Astrocyte (in vitro differentiated cells and primary cell): ENCODE measurements around the gene CMTR1. TPM values are rescaled to one million over a fixed set of nuclear protein-coding genes. Genes with fewer than 3 reads are reported as not detected.

Experiments
- DNase-seq: peaks from one replicate; pipeline ENCODE4 v3.0.0-alpha.2; 2010; ENCODE audit warnings: low read depth
- FAIRE-seq: peaks from 2 replicates; lab custom pipeline; 2011; peaks lifted over from hg19 to GRCh38; lab: Jason Lieb, UNC
- H2AFZ ChIP-seq: 2 replicates; pipeline ENCODE4 v1.6.0; 2012; ENCODE audit warnings: low read depth, low read length, inconsistent platforms
- H3K27ac ChIP-seq: 2 replicates; pipeline ENCODE4 v1.5.1; 2011; ENCODE audit warnings: low read depth, low read length, inconsistent platforms
- H3K27me3 ChIP-seq: 2 replicates; pipeline ENCODE4 v1.6.0; 2011; ENCODE audit warnings: low read length, inconsistent platforms; ENCODE audit not compliant: insufficient read depth
- H3K36me3 ChIP-seq: 2 replicates; pipeline ENCODE4 v1.5.1; 2011; ENCODE audit warnings: low read length, inconsistent platforms; ENCODE audit not compliant: insufficient read depth
- H3K4me1 ChIP-seq: 2 replicates; pipeline ENCODE4 v1.5.1; 2011; ENCODE audit warnings: low read length, inconsistent platforms; ENCODE audit not compliant: insufficient read depth
- H3K4me2 ChIP-seq: 2 replicates; pipeline ENCODE4 v1.6.0; 2012; ENCODE audit warnings: low read length, inconsistent platforms
- H3K4me3 ChIP-seq: 2 replicates; pipeline ENCODE4 v1.5.1; 2011; ENCODE audit warnings: low read depth, mild to moderate bottlenecking, low read length, inconsistent platforms; ENCODE audit not compliant: insufficient read depth
- H3K79me2 ChIP-seq: 2 replicates; pipeline ENCODE4 v1.6.0; 2012; ENCODE audit warnings: mild to moderate bottlenecking, low read length, inconsistent platforms; ENCODE audit not compliant: insufficient read depth
- H3K9ac ChIP-seq: 2 replicates; pipeline ENCODE4 v1.6.0; 2012; ENCODE audit warnings: mild to moderate bottlenecking, low read length, inconsistent platforms
- H3K9me3 ChIP-seq: 2 replicates; pipeline ENCODE4 v1.5.1; 2012; ENCODE audit warnings: low read depth, mild to moderate bottlenecking, low read length, inconsistent platforms; ENCODE audit not compliant: insufficient read depth
- H4K20me1 ChIP-seq: 2 replicates; pipeline ENCODE4 v1.6.0; 2012; ENCODE audit warnings: low read length, inconsistent platforms; ENCODE audit not compliant: insufficient read depth
- H3K27ac Mint-ChIP-seq: one replicate; pipeline ENCODE4 v1.8.0; 2021; ENCODE audit warnings: mild to moderate bottlenecking, mixed read lengths; ENCODE audit not compliant: unreplicated experiment
- H3K27me3 Mint-ChIP-seq: one replicate; pipeline ENCODE4 v1.8.0; 2021; ENCODE audit warnings: low read depth, mixed read lengths; ENCODE audit not compliant: unreplicated experiment
- H3K36me3 Mint-ChIP-seq: one replicate; pipeline ENCODE4 v1.8.0; 2021; ENCODE audit warnings: low read depth, mixed read lengths; ENCODE audit not compliant: unreplicated experiment
- H3K4me1 Mint-ChIP-seq: one replicate; pipeline ENCODE4 v1.8.0; 2021; ENCODE audit warnings: low read depth, mixed read lengths; ENCODE audit not compliant: unreplicated experiment
- H3K4me3 Mint-ChIP-seq: one replicate; pipeline ENCODE4 v1.8.0; 2021; ENCODE audit warnings: mild to moderate bottlenecking, moderate library complexity, mixed read lengths; ENCODE audit not compliant: unreplicated experiment
- H3K9me3 Mint-ChIP-seq: one replicate; pipeline ENCODE4 v1.8.0; 2021; ENCODE audit warnings: mild to moderate bottlenecking, mixed read lengths; ENCODE audit not compliant: unreplicated experiment
- EZH2 ChIP-seq: IDR thresholded peaks from 2 replicates; pipeline ENCODE4 v1.6.1; 2012; ENCODE audit warnings: mild to moderate bottlenecking, low read length, inconsistent platforms; ENCODE audit not compliant: insufficient read depth
- total RNA-seq: library from RNA; stranded (reverse); gene quantifications from 2 replicates; pipeline ENCODE4 v1.2.1, GENCODE V29; 2021
- TF ChIP-seq, protein P1 (sequence below): IDR thresholded peaks from 2 replicates; pipeline ENCODE4 v1.5.1; 2011; ENCODE audit warnings: low read depth, mild to moderate bottlenecking, inconsistent platforms, low read length, moderate library complexity; ENCODE audit not compliant: insufficient read depth

The CMTR1 gene
- total RNA-seq, 1 donor from 2014 or later, result 44.1 TPM

DNA sequence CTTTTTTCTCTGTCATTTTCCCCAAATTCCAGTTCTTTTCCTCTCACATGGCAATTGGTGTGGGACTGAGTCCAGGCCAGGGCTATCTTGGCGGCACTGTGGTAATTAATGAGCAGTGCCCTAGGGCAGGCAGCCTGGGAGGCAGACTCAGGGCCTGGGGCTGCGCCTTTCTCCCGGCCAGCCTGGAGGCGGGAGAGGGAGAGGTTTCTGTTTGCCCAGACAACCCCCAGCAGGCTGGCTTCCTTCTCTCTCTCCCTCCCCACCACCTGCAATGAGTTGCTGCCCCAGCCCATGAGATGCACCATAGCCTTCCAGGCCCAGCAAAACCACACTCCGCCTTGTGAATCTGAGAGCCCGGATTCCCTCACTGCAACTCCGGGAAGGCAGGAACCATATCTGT is 81.8 kb downstream of the CMTR1 start:
- H3K36me3 Mint-ChIP-seq, result no peaks in the 10 kb centered on the region
- H3K9me3 Mint-ChIP-seq, result peaks cover 4% of the 10 kb centered on the region
- no peak for FAIRE-seq

DNA sequence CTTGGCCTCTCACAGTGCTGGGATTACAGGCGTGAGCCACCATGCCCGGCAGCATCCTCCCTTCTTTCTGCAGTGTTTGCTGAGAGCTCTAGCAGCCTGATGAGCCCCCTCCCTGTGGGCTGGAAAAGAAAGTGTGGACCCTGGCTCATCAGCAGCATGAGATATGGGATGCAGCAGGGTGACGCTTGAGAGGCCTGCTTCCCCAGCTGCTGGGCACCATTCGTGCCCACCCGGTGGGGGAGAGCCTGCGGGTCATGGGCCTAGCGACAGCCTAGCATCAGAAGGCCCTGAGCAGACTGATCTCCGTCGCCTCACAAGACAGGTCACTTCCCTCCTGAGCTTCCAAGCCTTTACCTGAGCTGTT is 82.7 kb downstream of the CMTR1 start:
- peaks cover 4% of the 10 kb centered on the region for H3K9me3 ChIP-seq
- Mint-ChIP-seq H3K4me3 (no peak overlapping the region), H3K9me3 (peaks cover 4% of the 10 kb centered on the region), H3K27me3 (peaks cover 63% of the 10 kb centered on the region), H3K27ac (no peak overlapping the region), H3K4me1 (peaks cover 14% of the 10 kb centered on the region), H3K36me3 (no peaks in the 10 kb centered on the region)
- no peak overlapping the region for H3K4me3 ChIP-seq
- no peak overlapping the region for H3K9ac ChIP-seq
- peaks cover 25% of the 10 kb centered on the region for H3K27me3 ChIP-seq
- TF ChIP-seq, protein P1, sequence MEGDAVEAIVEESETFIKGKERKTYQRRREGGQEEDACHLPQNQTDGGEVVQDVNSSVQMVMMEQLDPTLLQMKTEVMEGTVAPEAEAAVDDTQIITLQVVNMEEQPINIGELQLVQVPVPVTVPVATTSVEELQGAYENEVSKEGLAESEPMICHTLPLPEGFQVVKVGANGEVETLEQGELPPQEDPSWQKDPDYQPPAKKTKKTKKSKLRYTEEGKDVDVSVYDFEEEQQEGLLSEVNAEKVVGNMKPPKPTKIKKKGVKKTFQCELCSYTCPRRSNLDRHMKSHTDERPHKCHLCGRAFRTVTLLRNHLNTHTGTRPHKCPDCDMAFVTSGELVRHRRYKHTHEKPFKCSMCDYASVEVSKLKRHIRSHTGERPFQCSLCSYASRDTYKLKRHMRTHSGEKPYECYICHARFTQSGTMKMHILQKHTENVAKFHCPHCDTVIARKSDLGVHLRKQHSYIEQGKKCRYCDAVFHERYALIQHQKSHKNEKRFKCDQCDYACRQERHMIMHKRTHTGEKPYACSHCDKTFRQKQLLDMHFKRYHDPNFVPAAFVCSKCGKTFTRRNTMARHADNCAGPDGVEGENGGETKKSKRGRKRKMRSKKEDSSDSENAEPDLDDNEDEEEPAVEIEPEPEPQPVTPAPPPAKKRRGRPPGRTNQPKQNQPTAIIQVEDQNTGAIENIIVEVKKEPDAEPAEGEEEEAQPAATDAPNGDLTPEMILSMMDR, result no peak
- no peak for TF ChIP-seq EZH2
- H3K36me3 ChIP-seq, result no peaks in the 10 kb centered on the region
- H3K27ac ChIP-seq, result no peak overlapping the region
- H2AFZ ChIP-seq, result no peak overlapping the region
- no peaks in the 10 kb centered on the region for H4K20me1 ChIP-seq
- H3K79me2 ChIP-seq, result no peaks in the 10 kb centered on the region
- FAIRE-seq (no peak), DNase-seq (no peak)
- peaks cover 10% of the 10 kb centered on the region for H3K4me1 ChIP-seq
- no peak overlapping the region for H3K4me2 ChIP-seq

More for the DNA sequence above, 81.8 kb downstream of the CMTR1 start:
- Histone ChIP-seq H3K79me2 (no peaks in the 10 kb centered on the region), H3K27ac (no peak overlapping the region), H3K9me3 (peaks cover 4% of the 10 kb centered on the region), H2AFZ (no peak overlapping the region), H3K36me3 (no peaks in the 10 kb centered on the region), H3K9ac (no peak overlapping the region), H3K4me3 (no peak overlapping the region), H3K27me3 (peaks cover 26% of the 10 kb centered on the region), H4K20me1 (no peaks in the 10 kb centered on the region), H3K4me2 (peak overlapping the region; percentile 57), H3K4me1 (peaks cover 10% of the 10 kb centered on the region)
- H3K27me3 Mint-ChIP-seq, result peaks cover 63% of the 10 kb centered on the region
- peaks cover 14% of the 10 kb centered on the region for H3K4me1 Mint-ChIP-seq
- no peak for TF ChIP-seq EZH2
- TF ChIP-seq, protein P1, result no peak
- no peak overlapping the region for H3K4me3 Mint-ChIP-seq
- peak overlapping the region; percentile 56 for H3K27ac Mint-ChIP-seq
- no peak for DNase-seq

DNA sequence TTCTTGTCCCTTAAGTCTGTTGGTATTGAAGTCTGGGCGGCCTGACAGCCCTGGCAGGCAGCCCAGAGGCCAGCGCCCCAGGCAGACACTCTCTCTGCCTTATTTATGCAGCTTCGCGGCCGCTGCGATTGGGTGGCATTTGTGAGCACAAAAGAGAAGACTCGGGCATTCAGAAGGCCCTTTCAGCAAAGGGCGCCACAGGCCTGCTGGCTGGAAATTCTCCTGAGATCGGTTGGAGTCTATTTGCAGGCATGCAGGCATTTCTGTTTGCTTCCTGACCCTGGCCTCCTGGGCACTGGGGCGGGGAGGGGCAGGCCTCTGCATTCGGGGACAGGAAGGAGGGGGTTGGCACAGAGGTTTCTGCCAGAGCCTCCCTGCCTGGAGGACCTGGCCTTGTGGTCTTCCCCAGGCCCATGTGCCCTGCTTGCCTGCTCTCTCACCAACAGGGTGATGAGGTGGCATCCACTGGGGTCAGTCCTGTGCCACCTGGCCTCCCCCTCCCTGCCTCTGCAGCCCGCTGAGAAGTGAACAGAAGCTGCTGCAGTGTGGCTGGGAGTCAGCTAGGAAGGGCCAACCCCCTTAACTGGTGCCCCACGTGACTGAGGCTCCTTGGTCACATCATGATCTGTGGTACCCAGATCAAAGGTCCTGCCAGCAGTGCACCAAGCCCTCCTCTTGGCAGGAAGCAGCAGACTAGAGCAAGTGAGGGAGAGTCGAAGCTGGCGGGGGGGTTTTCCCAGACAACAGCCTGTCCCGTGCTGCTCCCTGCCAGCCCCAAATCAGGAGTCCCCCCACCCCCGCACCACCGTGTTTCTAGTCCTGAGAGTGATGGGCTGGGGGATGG is 83.3 kb downstream of the CMTR1 start:
- Histone ChIP-seq H3K4me3 (no peak overlapping the region), H3K4me2 (no peak overlapping the region), H3K4me1 (peaks cover 10% of the 10 kb centered on the region), H3K27me3 (peaks cover 23% of the 10 kb centered on the region), H3K9ac (no peak overlapping the region), H3K9me3 (peaks cover 4% of the 10 kb centered on the region), H3K79me2 (no peaks in the 10 kb centered on the region), H3K36me3 (no peaks in the 10 kb centered on the region), H2AFZ (no peak overlapping the region), H3K27ac (no peak overlapping the region), H4K20me1 (no peaks in the 10 kb centered on the region)
- no peak overlapping the region for H3K4me3 Mint-ChIP-seq
- TF ChIP-seq EZH2, result no peak
- TF ChIP-seq, protein P1, result no peak
- H3K4me1 Mint-ChIP-seq, result peaks cover 14% of the 10 kb centered on the region
- no peak for DNase-seq
- peaks cover 60% of the 10 kb centered on the region for H3K27me3 Mint-ChIP-seq
- no peak overlapping the region for H3K27ac Mint-ChIP-seq
- H3K36me3 Mint-ChIP-seq, result no peaks in the 10 kb centered on the region
- peaks cover 4% of the 10 kb centered on the region for H3K9me3 Mint-ChIP-seq
- no peak for FAIRE-seq
